Inferior parietal cortex (tissue), 1 donor: ENCODE results near the gene PIGR.

ENCODE experiments used
- DNase-seq: peaks from one replicate; pipeline ENCODE4 v3.0.0-alpha.2; 2016; ENCODE audit errors: extremely low spot score

Gene PIGR

DNA sequence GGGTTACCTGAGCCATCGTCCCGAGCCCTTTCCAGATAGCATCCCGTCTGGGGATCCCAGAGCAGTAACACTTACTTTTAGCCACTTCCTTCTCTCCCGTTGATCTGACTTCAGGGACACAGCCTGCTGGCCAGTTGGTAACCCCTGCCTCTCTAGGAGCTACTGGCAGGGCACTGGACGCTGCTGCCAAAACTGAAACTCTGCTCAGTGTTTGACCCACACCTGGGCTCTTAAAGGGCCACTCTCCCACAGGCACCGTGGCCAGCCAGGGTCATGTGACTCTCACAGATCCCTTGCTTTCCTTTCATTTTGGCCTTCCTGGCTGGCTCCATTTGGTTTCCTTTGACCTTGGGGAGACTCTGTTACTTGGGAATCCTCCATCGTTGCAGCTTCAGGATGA, at the start of gene PIGR:
PIGR (minus strand) TSS at position 206 of the 400 bp plus-strand sequence. CDS start 5,935 bp downstream, outside the sequence.
- no peak for DNase-seq

DNA sequence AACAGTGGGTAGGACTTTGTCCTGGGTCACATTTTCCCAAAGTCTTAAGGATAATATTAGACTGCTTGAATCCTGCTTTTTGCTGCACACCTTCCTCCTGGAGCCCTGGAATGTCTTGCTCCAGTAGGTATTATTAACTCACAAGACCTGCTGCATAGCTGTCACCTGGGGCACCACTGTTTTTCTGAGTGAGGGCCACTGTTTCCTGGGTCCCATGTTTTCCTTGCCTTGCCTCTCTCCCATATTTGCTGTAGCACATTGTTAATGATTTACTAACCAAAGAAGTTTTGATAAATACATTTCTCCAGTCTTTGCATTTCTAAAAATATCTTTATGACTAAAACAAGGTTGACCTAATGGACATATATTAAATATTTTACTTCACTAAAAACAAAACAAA, 46.5 kb upstream of the PIGR start:
- DNase-seq, result no peak

- no peak for DNase-seq
These were observed 41.6 kb upstream of the PIGR start for GRCh38 chr1:206987873-206988272.

GRCh38 chr1:206986885-206987284, 40.6 kb upstream of the PIGR start:
- no peak for DNase-seq

GRCh38 chr1:206986402-206986801, 40.1 kb upstream of the PIGR start:
- DNase-seq, result no peak

GRCh38 chr1:206985162-206985749, 39.0 kb upstream of the PIGR start:
- no peak for DNase-seq

DNA sequence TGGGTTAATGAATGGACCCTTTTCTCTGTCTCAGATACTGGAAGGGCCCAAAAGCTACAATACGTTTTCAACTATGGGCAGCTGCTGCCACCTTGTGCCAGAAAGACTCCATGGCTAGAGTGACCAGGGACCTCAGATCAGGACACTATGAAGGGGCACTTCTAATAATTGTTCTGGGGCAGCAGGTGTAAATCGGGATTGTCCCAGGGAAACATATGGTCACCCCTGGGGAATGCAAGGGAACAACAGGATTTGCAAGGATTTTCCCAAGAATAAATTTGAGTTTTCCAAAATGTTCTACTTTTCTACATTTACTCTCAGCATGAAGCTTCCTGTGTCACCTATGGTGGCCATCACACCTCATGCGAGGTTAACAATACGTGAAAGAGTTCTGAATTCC, 36.0 kb upstream of the PIGR start:
- peak; percentile 85 for DNase-seq

DNA sequence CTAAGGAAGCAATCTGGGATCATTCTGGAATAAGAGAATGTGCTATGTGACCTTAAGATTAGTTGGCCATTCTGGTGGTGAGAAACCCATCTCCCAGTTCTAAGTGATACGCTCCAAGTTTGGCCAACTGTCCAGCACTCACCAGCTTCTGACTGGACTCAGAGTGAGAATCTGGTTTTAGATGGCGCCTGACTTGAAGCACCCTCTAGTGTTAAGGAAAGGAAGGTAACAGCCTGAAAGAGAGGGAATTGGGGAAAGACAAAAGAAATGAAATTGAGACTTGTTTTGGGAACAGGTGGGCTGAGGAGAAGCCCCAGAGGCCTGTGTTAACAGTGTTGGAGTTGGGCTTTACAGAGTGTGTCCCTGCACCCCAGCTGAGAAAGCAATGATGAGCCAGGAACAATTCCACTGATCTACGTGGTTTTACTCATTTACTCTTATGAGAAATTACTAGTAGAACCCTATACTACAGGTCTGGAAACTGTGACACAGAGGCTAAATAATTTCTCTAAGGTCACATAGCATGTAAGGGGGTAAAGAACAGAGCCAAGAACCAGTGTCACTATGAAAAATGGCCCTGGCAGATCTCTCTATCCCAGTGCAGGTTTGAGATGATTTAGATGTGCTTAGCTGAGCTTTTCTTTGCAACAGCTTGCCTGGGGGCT, 33.2 kb upstream of the PIGR start:
- DNase-seq, result no peak

DNA sequence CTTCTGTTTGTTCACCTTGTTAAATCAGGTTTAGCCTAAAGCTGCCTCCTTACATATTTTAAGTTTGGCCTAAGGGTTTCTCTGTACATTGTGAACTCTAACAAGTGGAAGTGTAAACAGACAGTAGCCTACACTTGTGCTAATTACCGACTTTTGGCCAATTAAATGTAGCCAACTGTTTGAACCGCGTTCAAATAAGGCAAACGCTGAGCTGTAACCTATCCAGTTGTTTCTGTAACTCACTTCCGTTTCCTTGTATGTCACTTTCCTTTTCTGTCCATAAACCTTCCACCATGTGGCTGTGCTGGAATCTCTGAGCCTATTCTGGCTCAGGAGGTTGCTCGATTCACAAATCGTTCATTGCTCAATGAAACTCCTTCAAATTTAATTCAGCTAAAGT, 32.0 kb upstream of the PIGR start:
- DNase-seq, result no peak

DNA sequence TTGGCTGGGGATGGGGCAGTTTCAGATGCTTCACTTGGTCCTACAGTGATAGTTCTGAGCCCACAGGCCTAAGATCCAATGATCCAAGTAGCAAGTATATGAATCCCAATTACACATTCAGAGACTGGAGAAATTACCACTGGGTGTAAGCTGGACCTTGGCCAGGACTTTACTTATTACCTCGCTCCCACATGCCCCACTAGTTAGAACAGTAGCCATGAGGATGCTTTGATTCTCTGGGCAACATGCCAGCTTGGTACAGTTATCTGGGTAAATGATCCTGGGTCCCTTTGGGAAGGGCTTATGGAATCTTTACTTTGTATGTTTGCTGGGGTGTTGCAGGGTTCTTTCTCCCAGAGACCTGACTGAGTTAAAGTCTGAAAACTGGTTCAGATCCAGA, 29.0 kb upstream of the PIGR start:
- no peak for DNase-seq

- no peak for DNase-seq
These were observed 27.9 kb upstream of the PIGR start for GRCh38 chr1:206974140-206974539.

DNA sequence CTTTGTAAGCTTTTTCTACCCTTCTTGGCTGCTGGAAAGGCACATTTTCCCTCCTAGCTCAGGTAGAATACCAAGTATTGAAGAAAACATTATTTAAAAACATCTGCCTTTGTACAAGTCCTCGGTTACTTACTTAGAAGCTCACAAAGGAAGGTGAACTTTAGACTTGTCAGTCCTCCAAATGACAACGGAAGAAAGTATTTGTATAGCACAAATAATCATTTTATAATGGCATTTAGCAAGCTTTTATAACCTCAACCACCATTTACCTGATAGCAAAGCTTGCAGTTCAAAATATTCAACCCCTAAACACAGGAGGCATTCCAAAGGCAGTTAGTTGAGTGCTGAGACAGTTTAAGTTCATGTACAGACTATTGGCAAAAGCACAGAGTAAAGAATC, 26.5 kb upstream of the PIGR start:
- DNase-seq, result no peak

GRCh38 chr1:206971029-206971655, 24.9 kb upstream of the PIGR start:
- DNase-seq, result no peak

- DNase-seq, result no peak
These were observed 24.2 kb upstream of the PIGR start, which contains the start of gene FCAMR for GRCh38 chr1:206970446-206970845. TSS of gene FCAMR (minus strand) at chr1:206970460. CDS start at chr1:206970125, 335 bp downstream.

- no peak for DNase-seq
These were observed 22.8 kb upstream of the PIGR start for GRCh38 chr1:206969090-206969489.

DNA sequence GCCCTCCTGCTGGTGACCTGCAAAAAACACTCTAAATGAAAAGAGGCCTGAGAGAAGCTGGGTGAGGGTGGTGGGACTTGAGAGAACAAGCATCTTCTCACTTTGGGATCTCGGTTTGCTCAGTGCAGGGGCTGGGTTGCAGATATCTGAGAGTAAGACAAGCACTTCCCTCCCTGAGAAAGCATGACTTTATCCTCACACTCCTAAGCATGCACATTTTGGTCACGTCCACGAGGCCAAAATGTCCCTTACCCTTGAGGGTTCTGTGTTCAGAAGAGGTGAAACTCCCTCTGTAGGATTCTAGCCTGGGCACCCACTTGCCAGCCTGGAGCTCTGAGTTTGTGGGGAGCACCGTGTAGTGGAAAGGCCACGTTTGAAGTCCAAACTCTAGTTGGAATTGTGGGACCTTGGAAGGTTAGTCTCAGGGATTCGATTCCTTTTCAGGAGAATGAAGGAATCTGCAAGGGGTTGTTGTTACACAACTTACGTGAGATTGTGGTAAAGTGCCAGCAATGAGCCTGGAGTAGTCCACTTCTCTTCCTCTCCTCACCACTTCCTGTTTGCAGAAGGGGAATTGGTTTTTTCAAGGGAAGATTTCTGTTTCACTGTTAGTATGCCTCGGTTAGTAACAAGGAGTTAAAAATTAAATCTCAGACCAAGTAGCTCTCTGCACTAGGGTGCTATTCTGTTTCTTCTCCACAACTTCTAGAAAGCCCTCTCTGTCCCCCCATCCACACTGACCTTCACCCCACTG, 21.0 kb upstream of the PIGR start:
- DNase-seq, result peak; percentile 23

- DNase-seq, result no peak
These were observed 19.5 kb upstream of the PIGR start for GRCh38 chr1:206965781-206966180.

DNA sequence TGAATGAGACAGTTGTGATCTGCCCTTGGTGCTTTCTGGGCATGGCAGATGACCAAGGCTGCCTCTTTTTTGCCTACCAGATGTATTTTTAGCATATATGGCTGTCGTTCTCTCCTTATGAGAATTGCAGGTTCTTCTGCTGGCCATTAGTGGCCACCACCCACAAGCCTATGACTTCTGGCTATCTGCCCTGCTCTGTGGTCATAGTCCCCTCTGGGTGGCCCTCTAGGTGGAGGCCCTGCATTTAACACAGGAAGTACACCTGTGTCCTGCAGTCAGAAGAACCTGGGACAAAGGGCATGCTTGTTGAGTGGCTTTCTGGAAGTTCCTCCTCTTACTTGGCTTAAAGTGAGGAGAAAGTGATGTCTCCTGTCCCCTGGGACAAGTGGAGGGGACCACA, 17.5 kb upstream of the PIGR start:
- no peak for DNase-seq

DNA sequence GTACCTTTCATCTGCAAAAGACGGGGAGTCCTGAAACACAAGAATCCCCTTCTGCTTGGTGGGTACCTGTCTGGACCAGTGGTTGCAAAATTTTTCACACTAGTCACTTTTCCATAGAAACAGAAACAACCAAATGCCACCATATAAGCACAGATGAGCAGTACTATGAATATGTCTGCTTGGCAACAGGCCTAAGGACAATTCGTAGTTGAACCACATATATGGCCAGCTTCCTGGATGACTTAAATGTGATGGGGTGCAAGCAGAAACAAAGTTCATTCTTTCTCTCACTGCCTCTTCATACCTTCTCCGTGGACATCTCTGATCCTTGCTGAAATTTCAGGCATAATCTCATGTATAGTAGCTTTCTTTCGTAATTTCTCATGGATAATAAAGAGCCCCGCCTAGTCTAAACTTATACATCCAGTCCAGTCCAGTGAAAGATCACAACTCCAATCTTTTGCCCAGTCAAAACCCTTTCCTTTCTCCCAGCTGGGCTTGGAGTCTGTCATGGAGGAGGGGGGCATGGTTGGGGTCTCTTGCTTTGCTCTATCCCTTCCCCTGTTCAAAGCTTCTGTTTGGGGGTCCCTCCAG, 16.9 kb upstream of the PIGR start:
- DNase-seq, result no peak

GRCh38 chr1:206962272-206962671, 16.0 kb upstream of the PIGR start:
- DNase-seq, result no peak

DNA sequence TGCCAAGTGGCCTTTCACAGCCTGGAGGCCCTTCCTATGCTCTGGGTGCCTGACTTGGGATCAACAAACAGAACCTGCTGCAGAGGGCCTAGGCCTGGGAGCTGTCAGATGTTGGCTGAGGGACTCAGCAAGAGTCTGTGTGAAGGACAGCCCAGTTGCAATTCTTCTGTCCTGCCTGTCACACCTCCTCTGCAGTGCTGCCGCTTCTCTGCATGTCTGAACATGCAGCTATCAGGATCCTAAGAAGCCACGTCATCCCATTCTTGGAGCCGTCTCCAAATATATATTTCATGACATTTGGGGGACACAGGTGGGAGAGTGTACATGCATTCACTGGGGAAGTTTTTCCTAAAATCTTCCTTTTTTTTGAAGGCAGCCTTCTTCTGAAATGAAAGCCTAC, 15.4 kb upstream of the PIGR start:
- DNase-seq, result no peak
